ENCODE data around the gene ODAD2. TPM values are rescaled to one million over a fixed set of nuclear protein-coding genes. Genes with fewer than 3 reads are reported as not detected.

ODAD2 gene
- total and polyA plus RNA-seq, 2 of the 8 experiments (the other 6 are each of a cell fraction or from before 2014, with no cell fraction given) = 0.95 to 4.3 TPM

DNA sequence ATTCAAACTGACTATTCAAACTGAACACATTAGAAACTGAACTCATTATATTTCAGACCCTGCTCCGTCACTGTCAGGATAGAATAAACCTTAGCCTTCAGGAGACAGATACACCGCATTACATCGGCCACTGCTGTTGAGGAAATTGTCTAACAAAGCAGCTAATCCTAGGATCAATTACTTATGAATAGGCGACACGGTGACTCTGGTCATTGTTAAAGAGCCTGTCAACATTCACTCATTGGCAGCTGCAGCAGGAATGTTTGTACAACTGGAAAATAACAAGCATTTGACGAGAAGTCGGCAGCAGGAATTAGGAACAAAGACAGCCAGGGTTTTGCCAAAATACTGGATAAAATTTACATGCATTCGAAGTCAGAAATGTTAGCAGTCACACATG, 141.3 kb downstream of the ODAD2 start:
- DNase-seq (ENCODE audit: low read depth in 1 of 2, low spot score in 2 of 2) = no peak
- H3K27me3 ChIP-seq (replicated peaks in 1 of 4; ENCODE audit: control insufficient read depth in 3 of 4, extremely low read depth in 1 of 4, insufficient read depth in 3 of 4, low read length in 3 of 4) = no peaks in the 10 kb centered on the region
- H3K4me3 ChIP-seq (ENCODE audit: extremely low read depth in 1 of 4, insufficient read depth in 2 of 4, low read depth in 3 of 4, low read length in 4 of 4) = no peak overlapping the region; a peak in 1 of 8 replicates
- ChIA-PET POLR2A (ENCODE audit: partially characterized antibody) (no interaction called here), CTCF (ENCODE audit: partially characterized antibody) (no interaction called here)
- no peak overlapping the region for H3K9ac ChIP-seq (replicated peaks in 1 of 4; ENCODE audit: extremely low read depth in 1 of 4, low read depth in 3 of 4, low read length in 3 of 4)
- no peak overlapping the region for H2BK120ac ChIP-seq (replicated peaks; ENCODE audit: low read depth, low read length)
- no peak overlapping the region for H2AK5ac ChIP-seq (ENCODE audit: low read depth, low read length)
- no peaks in the 10 kb centered on the region for H3K23me2 ChIP-seq (ENCODE audit: low read depth, low read length)
- no peaks in the 10 kb centered on the region for H4K20me1 ChIP-seq (replicated peaks in 1 of 2; ENCODE audit: control insufficient read depth in 1 of 2, insufficient read depth in 2 of 2, low read length in 2 of 2)
- 60% methylated on average over 8 of the region's 8 CpGs; no CpG with 5 or more reads in 1 of the 2 experiments for WGBS, 2 experiments (ENCODE audit: extremely low coverage in 1 of 2, insufficient coverage in 1 of 2, insufficient read length in 1 of 2, insufficient replicate concordance in 2 of 2, low coverage in 1 of 2, low lambda C conversion rate in 2 of 2, missing lambda C conversion rate in 1 of 2)
- no peak overlapping the region for H2AFZ ChIP-seq (ENCODE audit: low read length)
- H3K14ac ChIP-seq (ENCODE audit: insufficient read length) = no peak overlapping the region
- no peak for FAIRE-seq
- no peak overlapping the region for H4K8ac ChIP-seq (ENCODE audit: extremely low read depth, insufficient read depth, low read length)
- no peak overlapping the region for H4K91ac ChIP-seq (replicated peaks; ENCODE audit: insufficient read length, low read length)
- H3K4ac ChIP-seq (replicated peaks; ENCODE audit: insufficient read length, low read depth, low read length) = no peak overlapping the region
- no peak overlapping the region for H3K18ac ChIP-seq (ENCODE audit: extremely low read depth, low read length)
- H3K56ac ChIP-seq (replicated peaks; ENCODE audit: insufficient read length, low read depth, low read length) = no peak overlapping the region
- no peak overlapping the region for H2BK20ac ChIP-seq (ENCODE audit: low read length)
- no peaks in the 10 kb centered on the region for H3K9me3 ChIP-seq (ENCODE audit: insufficient read depth in 2 of 2, low read depth in 1 of 2, low read length in 1 of 2)
- peaks cover 0 to 6% (median 1%) of the 10 kb centered on the region in 4 experiments; a peak in 2 of 7 replicates for H3K4me1 ChIP-seq (replicated peaks in 1 of 4; ENCODE audit: control insufficient read depth in 3 of 4, insufficient read depth in 4 of 4, low read length in 3 of 4)
- H2BK5ac ChIP-seq (ENCODE audit: low read depth, low read length) = no peak overlapping the region
- no peaks in the 10 kb centered on the region for H3K79me1 ChIP-seq (ENCODE audit: low read depth, low read length)
- H3K36me3 ChIP-seq (ENCODE audit: control insufficient read depth in 2 of 4, insufficient read depth in 4 of 4, low read length in 3 of 4) = no peaks in the 10 kb centered on the region
- H2BK15ac ChIP-seq (ENCODE audit: low read length) = no peak overlapping the region
- H2BK12ac ChIP-seq (ENCODE audit: low read depth, low read length) = no peak overlapping the region
- no peak overlapping the region for H4K5ac ChIP-seq (ENCODE audit: insufficient read length, low read depth, low read length)
- no peak overlapping the region for H3K23ac ChIP-seq (ENCODE audit: insufficient read length)
- peak overlapping the region; percentile 10 to 26; a peak in 2 of 4 replicates for H3K4me2 ChIP-seq (ENCODE audit: insufficient read depth in 1 of 2, low read depth in 2 of 2, low read length in 2 of 2)
- no peaks in the 10 kb centered on the region for H3K79me2 ChIP-seq (ENCODE audit: control insufficient read depth in 1 of 2, insufficient read depth in 2 of 2, low read length in 2 of 2)
- no peak overlapping the region for H3K27ac ChIP-seq (ENCODE audit: low read depth, low read length)
- no peak for TF ChIP-seq GTF2F1 (IDR thresholded peaks at IDR 0.05; ENCODE audit: borderline replicate concordance, low read depth, low read length)
- no peak for TF ChIP-seq RFX5 (IDR thresholded peaks at IDR 0.05; ENCODE audit: borderline replicate concordance, low read depth, low read length)
- TF ChIP-seq KDM5A (IDR thresholded peaks at IDR 0.05; ENCODE audit: low read length) = no peak
- TF ChIP-seq, protein P1, sequence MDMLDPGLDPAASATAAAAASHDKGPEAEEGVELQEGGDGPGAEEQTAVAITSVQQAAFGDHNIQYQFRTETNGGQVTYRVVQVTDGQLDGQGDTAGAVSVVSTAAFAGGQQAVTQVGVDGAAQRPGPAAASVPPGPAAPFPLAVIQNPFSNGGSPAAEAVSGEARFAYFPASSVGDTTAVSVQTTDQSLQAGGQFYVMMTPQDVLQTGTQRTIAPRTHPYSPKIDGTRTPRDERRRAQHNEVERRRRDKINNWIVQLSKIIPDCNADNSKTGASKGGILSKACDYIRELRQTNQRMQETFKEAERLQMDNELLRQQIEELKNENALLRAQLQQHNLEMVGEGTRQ (IDR thresholded peaks at IDR 0.05; ENCODE audit: low read length) = no peak
- no peak for TF ChIP-seq SIRT6 (IDR thresholded peaks at IDR 0.05; ENCODE audit: low read length)
- no peak for TF ChIP-seq RNF2 (IDR thresholded peaks at IDR 0.05; ENCODE audit: borderline replicate concordance, low read depth, low read length, missing control alignments, poor library complexity, severe bottlenecking)
- TF ChIP-seq TCF12 (IDR thresholded peaks at IDR 0.05; ENCODE audit: low read depth, low read length) = 0 out of 2 replicates have a peak, but pooled peaks have one; percentile 17
- TF ChIP-seq, protein P2, sequence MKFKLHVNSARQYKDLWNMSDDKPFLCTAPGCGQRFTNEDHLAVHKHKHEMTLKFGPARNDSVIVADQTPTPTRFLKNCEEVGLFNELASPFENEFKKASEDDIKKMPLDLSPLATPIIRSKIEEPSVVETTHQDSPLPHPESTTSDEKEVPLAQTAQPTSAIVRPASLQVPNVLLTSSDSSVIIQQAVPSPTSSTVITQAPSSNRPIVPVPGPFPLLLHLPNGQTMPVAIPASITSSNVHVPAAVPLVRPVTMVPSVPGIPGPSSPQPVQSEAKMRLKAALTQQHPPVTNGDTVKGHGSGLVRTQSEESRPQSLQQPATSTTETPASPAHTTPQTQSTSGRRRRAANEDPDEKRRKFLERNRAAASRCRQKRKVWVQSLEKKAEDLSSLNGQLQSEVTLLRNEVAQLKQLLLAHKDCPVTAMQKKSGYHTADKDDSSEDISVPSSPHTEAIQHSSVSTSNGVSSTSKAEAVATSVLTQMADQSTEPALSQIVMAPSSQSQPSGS (IDR thresholded peaks at IDR 0.05; ENCODE audit: low read length) = no peak
- TF ChIP-seq CREB1 (IDR thresholded peaks at IDR 0.05) = no peak
- TF ChIP-seq CTBP2 (IDR thresholded peaks at IDR 0.05; ENCODE audit: borderline replicate concordance, insufficient read depth, insufficient read length, low read length) = no peak
- no peak for TF ChIP-seq CEBPB (IDR thresholded peaks at IDR 0.05; ENCODE audit: low read depth, low read length)

Measured in H1 (cell line).